GM15510 (cell line): Measurements from ENCODE around the gene MINDY3.

Source experiments
- POLR2A ChIP-seq: IDR thresholded peaks from 3 replicates; pipeline ENCODE4 v1.6.1; 2011; ENCODE audit warnings: borderline replicate concordance; ENCODE audit not compliant: insufficient read length; ENCODE audit errors: extremely low read depth

The MINDY3 gene

GRCh38 chr10:15821046-15821683 lies 39.1 kb downstream of the MINDY3 start:
- TF ChIP-seq POLR2A: no peak

- TF ChIP-seq POLR2A: no peak
Measured at GRCh38 chr10:15817409-15818046, 42.8 kb downstream of the MINDY3 start.

GRCh38 chr10:15815242-15815885 lies 44.9 kb downstream of the MINDY3 start:
- no peak for TF ChIP-seq POLR2A

DNA sequence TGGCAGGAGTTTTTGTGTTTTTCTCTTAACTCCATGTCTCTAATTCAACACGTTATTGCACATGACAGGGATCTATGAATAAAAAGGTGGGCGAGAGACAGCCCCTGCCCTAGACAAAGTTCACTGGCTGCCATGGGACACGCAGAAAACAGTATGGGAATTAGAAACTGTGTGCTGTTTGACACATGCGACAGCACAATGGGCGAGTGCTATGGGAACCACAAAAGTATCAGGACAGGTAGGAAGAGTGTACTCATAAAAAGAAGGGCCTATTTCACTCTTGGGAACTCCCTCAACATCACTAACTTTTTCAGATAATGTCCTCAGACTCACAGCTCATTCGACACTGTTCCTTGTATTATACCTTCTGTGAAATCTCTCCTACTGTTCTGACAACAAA lies 45.7 kb downstream of the MINDY3 start:
- no peak for TF ChIP-seq POLR2A

- TF ChIP-seq POLR2A: no peak
Measured at GRCh38 chr10:15813415-15813814, 46.9 kb downstream of the MINDY3 start.

DNA sequence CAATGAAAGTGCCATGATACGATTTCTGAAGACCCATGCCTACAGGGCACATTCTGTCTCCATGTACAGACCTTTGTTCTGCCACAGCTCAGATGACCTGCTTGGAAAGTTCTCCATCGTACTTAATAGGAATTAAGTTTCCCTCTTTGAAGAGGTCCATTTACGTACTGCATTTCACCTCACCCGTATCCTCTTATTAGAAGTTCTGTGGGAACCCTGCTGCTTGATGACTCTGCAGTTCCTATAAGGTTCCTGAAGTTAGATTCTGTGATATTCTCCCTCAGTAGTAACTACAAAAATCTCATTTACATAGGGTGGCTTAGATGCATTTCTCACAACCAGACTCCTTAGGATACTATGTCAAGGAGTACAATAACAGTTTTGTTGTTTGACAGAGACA lies 50.9 kb downstream of the MINDY3 start:
- no peak for TF ChIP-seq POLR2A

DNA sequence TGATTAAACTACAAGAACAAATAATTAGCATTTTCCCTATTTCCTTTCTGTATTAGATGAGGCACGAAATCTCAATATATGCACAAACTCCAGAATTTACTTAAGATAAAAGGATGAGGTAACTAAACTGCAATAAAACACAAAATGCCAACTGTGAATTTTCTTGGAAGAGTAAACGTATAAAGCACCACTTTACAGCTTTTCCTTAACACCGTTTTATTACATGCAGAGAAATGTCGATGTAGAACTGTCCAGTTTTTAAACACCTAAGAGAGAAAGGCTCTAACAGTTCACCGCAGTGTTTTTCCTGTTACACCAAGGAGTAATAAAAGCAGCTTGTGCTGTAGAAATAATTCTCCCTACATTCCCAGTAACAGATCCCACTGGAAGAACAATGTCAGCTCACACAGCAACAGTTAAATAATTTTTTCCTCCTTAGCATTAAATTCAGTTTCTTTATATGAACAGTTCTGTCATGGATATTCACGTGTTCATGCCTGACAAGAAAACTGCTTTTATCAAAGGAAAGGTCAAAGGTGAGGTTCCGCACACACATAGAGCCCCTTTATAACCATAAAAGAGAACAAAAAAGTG lies 52.0 kb downstream of the MINDY3 start:
- TF ChIP-seq POLR2A: no peak

- TF ChIP-seq POLR2A: no peak
Measured at GRCh38 chr10:15805395-15806058, 54.8 kb downstream of the MINDY3 start.

DNA sequence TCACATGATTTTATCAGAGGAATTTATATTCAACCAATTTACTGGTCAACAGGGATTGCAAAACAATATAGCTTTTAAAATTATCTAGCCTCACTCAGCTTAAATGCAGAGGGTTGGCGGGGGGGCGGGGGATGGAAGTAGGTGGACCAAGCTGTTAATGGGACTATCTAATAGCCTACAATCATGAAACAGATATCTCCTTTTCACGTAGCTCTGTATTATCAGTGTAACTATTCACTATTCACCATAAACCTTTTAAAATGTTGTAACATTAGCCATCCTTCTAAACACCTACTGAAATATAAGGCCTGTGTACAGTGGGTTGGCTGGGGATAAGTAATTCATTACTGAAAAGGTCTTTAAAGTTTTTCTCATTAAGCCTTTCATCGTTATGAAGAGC lies 56.2 kb downstream of the MINDY3 start:
- no peak for TF ChIP-seq POLR2A

GRCh38 chr10:15802375-15802949 lies 57.8 kb downstream of the MINDY3 start:
- no peak for TF ChIP-seq POLR2A

GRCh38 chr10:15801641-15802040 lies 58.7 kb downstream of the MINDY3 start:
- no peak for TF ChIP-seq POLR2A

GRCh38 chr10:15801147-15801546 lies 59.2 kb downstream of the MINDY3 start:
- no peak for TF ChIP-seq POLR2A

GRCh38 chr10:15797346-15797745 lies 63.0 kb downstream of the MINDY3 start:
- TF ChIP-seq POLR2A: no peak

GRCh38 chr10:15796762-15797161 lies 63.5 kb downstream of the MINDY3 start:
- no peak for TF ChIP-seq POLR2A
